Stimulated activated CD4-positive, alpha-beta T cell treated with anti-CD3 and anti-CD28 coated beads, Interleukin-1b, Interleukin-23, amount 100 ng/mL, for 48 hours (primary cell): ENCODE data around the gene ARHGAP20.
"Not testable (repeated sequence)": the region's sequence is repeated elsewhere in the genome, so short reads cannot be mapped to it uniquely, and the experiment has no call there.

Source experiments
- DNase-seq: peaks from one replicate; pipeline ENCODE4 v3.0.0-alpha.2; 2020

Gene ARHGAP20

DNA sequence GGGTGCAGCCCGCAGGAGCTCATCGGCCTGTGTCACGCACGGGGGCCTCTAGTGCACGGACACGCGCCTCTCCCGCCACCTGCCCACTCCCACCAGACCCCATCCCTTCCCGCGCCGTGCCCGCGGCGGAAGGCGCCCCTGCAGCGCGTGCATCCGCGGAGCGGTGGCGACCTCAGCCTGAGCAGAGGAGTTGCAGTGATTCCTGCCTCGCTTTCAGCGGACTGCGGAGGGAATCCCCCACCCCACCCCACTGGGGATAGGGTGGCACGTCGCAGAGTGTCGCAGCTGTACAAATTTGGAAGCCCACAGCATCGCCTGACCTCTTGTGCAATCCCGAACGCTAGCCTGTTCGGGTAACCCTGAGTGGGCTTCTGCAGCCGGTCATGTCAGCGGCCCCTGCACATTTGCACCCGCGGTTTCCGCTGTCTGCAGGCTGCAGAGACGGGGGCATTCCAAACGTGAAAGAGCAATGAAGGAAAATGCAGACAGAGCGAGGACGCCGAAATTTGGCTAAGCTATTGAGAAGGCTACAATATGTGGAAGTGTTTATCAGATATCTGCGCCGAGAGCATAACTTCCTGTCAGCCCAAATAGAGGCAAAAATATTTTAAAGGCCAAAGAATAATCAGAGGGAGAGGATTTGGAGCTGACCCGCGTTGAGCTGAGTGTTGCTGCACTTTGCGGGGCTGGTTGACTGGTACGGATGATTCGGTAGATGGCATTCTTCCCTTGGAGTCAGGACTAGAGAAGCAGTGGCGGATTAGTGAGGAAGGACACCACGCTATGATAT, 617 bp upstream of the ARHGAP20 start:
- no peak for DNase-seq

DNA sequence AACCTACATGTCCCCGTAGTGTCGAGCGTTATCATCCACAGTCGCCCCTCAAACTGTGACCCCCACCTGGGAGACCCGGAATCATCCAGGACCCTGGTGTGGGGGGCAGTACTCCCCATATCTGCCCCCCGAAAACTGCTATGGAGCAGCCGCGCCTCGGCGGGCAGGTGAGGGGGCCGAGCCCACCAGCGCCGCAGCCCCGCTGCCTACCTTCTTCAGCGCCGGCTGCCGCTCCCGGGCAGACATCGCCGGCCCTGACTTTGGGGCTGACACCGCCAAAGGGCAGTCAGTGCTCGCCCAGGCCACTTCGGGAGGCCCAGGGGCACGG, 825 bp downstream of the ARHGAP20 start:
- DNase-seq, result no peak

DNA sequence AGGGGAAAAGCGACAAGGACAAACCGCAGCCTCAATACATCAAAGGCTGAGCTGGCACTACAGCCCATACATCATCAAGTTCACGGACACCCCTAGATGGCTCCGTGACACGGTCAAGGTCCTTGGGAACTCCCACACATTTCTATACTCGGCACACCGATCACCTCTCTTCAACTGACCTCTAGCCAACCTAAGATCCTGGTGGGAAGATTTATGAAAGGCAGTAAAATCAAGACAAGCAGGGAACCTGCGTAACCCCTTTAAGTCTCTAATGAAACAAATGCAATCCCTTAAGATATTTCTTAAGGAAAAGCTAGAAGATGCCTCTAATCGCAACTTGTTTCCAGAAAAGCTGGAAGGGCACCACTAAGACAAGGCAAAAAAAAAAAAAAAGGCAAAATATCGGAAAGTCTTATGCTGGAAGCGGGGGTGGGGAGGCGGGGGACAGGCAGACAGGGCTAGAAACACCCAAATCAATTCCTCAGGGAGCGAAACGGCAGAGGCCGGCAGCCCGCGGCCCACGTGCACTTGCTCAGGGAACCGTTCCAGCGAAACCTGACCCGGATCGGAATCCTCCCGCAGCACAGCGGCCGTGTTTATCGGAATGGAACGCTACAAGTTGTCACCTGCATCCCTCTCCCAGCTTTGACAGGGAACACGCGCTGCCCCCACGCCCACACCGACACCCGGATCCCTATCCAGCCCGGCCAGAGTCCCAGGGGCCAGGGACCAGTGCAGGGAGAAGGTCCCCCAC, 1.4 kb downstream of the ARHGAP20 start:
- no peak for DNase-seq

DNA sequence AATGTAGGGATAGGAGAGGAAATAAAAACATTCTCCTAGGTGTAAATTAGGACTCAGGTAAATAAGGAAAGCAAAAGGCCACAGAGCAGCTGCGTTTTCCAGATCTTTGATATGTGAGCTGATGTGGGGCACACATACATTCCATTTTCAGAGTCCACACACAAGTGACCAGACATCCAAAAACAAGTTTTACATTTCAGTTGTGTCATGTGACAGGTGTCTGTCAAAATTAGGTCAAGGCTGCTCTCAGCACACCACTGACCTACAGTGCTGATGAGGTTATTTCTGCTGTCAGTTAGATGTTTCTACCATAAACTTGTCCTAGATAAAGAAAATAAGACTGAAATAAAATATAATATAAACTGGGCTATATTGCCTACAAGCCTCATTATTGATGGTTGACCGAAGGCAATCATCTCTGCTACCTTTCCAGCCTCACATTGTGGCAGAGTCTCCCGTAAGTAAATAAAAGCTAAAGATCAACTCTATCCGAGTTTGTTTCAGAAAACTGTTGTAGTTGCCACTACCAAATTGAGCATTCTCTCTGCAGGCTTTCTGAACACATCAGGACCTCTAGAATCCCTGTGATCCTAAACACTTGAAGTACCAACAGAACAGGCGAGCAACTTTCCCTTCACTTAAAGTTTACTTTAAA, 7.9 kb downstream of the ARHGAP20 start:
- no peak for DNase-seq

DNA sequence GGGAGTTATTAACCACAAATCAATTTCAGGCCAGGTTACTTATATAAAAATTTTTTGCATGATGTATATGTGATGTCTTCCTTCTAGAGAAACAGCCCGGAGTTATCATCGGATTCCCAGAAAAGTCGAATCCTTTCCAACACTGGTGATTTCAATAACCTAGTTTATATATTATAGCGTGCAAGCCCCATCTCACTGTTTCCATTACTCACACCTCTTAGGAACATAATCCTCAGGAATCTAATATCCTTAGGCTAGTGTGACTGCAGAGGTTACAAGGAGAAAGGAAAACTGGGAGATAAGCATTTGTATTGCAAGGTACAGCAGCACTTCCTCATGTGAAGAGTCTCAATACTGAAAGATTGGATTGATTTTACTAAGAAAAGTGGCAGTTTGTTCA, 20.3 kb downstream of the ARHGAP20 start:
- DNase-seq, result no peak

DNA sequence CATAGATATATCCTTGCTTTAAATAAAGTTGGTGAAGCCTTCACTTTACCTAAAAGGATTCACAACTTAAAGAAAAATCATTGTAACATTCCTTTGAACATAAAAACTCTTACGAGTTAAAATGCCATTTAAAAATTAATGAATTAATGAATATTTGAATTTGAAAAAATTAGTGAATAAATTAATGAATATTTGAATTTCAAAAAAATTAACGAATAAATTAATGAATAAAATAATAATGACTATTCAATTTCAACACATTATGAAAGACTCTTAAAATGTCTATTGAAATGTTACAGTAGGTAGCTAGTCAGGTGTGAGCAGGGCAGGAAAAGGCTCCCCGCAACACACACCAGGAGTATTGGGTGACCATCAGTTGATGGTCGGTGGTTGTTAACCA, 22.9 kb downstream of the ARHGAP20 start:
- no peak for DNase-seq

DNA sequence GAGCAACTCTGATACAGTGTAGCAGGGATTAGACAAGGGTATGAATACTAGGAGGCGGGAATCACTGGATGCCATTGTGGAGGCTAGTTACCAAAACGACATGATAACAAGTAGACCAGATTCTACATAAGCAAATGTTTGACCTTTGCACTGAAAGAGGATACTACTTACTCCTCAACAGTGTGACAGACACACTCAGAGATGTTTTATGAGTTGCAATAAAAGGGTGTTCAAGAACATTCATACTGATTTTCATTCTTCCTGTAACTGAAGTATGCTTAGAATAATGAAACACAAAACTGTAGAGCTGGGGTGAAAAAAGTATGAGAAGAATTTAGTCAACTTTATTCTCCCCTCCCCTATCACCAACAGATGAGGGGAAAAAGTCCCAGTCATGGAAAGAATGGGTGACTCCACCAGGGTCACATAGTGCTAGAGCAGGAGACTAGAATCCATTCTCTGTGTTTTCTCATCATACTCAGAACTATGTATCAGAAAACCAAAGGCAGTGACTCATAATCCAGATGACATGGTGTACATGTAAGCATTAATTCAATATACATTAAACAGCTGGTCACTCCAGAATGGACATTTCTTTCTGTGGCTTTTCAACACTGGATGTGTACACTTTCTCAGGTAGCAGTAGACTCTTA, 32.8 kb downstream of the ARHGAP20 start:
- no peak for DNase-seq

DNA sequence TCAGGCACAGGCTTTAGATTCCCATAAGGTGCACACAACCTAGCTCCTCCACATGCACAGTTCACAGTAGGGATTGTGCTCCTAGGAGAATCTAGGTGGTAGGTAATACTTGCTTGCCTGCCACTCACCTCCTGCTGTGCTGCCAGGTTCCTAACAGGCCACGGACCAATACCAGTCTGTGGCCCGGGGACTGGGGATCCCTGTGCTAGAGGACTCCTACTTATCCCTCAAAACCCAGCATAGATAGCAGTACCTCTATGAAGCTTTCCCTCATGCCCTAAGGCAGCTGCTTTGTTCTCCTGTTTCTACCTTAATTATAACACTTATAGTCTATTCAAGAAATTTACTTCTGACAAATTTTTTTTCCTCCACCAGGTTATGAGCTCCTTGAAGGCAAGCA, 36.7 kb downstream of the ARHGAP20 start:
- DNase-seq, result no peak

DNA sequence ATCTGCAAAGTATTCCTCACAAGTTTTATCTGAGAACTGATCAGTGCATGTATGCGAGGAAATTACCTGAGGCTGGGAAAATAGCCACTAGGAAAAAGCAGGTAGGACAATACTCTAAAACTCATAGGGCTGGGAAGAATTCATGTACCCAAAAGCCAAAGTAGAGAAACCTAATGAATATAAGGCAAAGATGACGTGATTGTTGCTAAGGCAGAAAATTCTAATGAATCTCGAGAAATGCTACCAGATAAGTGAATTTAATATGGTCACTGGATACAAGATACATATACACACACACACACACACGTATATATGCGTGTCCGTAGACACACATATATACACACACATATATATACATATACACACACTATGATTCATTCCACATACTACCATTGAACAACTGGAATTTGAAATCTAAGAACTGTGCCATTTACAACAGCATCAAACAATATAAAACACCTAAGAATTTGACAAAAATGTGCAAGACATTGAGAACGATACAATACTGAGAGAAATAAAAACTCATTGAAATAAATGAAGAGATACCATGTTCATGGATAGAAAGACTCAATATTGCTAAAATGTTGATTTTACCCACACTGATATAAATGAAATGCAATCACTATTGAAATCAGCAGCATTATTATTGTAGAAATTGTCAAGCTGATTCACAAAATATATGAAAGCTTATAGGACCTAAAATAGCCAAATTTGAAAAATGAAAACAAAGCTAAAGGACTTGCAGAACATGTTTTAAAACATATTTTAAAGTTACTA, 46.4 kb downstream of the ARHGAP20 start:
- DNase-seq, result no peak

DNA sequence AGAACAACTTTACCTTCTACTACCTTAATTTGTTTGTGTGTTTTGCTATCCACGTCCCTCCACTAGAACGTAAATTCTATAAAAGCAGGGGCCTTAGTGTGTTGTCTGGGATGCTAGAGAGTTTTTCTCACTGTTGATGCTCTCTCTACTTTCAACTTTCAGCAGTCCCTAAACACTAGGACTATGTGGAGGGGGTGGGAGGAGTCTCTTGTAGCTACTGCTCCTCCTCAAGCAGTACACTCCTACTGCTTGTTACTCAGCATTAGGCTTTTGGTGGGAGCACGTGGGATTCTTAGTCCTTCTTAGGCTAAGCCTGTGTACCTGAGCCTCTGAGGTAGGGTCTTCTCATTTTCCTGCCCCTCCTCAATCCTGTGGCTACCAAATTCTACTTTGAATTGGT, 56.3 kb downstream of the ARHGAP20 start:
- no peak for DNase-seq

DNA sequence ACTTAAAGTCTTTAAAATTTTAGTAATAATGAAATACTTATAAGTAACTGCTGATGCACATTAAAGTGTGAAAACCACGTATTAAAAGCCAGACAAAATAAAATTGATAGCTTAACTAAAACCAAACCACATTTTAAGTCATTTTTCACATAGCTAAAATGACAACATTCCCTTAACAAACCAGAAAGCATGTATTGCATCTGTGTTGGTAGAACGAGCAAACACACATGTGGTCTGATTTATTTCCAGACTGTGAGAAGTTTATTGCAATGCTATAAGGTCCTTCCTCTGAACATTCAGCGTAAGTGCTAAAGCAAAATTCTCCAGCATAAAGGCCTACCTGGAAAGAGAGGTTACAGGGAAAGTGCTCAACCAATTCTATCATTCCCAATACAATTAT, 57.8 kb downstream of the ARHGAP20 start:
- DNase-seq, result no peak

DNA sequence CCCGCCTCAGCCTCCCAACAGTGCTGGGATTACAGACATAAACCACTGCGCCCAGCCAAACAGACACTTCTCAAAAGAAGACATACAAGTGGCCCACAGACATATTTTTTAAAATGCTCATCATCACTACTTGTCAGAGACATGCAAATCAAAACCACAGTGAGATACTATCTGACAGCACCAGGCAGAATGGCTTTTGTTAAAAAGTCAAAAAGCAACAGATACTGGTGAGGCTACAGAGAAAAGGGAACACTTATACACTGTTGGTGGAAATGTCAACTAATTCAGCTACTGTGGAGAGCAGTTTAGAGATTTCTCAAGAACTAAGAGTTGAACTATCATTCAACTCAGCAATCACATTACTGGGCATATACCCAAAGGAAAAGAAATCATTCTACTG, 67.0 kb downstream of the ARHGAP20 start:
- DNase-seq, result no peak

DNA sequence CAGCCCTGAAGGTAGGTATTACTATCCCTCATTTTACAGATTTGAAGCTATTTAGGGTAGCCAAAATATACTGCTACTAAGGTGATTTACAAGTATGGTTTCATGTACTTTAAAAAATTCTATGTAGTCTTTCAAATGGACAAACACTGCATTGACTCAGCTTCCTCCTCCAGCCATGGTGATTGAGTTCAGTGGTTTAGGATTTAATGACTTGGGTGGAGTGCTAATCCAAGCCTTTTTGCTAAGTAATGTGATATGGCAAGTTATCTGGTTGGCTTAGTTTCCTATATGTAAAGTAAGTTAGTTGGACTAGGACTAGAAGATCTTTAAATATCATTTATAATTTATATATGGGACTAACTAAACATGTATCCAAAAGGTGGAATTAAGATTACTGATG, 77.9 kb downstream of the ARHGAP20 start:
- DNase-seq, result no peak

DNA sequence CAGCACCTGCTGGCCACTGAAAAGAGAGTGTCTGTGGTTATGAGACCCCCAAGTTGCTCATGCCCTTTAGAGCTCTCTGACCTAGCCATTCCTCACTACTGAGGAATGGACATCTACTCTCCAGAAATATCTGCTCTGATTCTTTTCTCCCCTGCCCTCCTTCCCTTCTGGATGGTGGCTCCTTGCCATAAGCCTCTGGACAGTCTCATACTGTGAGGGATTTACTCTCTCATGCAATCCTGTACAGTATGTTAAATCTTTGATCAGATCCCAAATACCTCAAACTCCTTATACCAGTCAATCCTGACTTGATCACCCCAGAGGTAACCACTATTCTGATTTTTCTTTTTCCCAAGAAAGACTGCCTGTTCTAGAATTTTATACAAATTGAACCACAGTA, 80.7 kb downstream of the ARHGAP20 start:
- DNase-seq, result no peak

DNA sequence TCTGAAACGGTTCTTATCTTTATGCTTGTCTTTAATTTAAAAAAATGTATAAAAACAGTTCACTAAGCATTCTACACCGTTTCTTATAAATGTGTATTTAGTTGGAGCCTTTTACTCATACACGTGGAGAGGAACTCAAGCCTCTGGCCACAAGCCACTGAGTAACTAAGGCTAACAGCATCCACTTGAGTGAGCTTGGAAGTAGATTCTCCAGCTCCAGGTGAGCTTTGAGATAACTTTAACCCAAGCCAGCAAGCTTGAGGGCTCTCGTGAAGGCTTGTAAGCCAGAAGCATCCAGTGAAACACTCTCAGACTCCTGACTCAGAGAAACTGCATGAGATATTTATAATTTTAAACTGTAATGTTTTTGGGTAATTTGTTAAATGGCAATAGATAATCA, 82.6 kb downstream of the ARHGAP20 start:
- DNase-seq, result no peak

DNA sequence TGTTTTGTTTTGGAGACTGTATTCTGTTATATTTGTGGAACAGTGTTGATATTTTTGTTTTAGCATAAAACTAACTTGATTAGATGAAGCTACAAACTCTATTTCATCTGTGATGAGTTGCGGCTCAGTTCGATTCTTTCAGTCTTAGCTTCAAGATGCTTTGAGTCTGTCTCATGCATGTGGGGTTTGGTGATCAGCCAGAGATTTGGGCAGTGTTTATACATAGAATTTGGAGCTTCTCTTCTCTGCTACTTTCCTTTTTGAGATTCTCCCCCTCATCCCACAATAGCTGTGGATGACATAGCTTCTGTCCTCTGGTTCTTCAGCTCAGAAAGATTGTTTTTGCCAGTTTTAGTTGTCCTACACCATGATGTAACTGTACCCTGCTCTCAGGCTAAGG, 90.4 kb downstream of the ARHGAP20 start:
- no peak for DNase-seq

DNA sequence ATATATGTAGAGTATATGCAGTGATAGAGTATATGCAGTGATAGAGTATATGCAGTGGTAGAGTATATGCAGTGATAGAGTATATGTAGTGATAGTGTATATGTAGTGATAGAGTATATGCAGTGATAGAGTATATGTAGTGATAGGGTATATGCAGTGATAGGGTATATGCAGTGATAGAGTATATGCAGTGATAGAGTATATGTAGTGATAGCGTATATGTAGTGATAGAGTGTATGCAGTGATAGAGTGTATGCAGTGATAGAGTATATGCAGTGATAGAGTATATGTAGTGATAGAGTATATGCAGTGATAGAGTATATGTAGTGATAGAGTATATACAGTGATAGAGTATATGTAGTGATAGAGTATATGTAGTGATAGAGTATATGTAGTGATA, 92.9 kb downstream of the ARHGAP20 start:
- not testable (repeated sequence) for DNase-seq

DNA sequence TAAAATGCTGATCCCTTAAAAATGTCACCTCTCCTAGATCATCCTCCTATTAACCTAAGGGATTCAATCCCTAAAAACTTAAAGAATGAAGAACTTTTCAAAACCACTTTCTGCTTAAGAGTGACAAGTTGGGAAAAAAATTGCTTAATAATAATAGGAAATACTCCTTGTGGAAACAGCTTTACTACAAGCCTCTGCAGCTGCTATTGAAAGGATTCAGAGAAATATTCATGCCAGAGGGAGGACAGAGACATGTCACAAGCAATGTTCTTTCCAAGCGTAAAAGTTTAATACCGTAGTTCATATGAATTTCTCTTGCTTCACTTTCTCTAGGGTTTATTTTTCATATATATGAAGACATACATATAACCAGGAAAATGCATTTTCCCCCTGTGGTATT, 98.2 kb downstream of the ARHGAP20 start:
- DNase-seq, result no peak

DNA sequence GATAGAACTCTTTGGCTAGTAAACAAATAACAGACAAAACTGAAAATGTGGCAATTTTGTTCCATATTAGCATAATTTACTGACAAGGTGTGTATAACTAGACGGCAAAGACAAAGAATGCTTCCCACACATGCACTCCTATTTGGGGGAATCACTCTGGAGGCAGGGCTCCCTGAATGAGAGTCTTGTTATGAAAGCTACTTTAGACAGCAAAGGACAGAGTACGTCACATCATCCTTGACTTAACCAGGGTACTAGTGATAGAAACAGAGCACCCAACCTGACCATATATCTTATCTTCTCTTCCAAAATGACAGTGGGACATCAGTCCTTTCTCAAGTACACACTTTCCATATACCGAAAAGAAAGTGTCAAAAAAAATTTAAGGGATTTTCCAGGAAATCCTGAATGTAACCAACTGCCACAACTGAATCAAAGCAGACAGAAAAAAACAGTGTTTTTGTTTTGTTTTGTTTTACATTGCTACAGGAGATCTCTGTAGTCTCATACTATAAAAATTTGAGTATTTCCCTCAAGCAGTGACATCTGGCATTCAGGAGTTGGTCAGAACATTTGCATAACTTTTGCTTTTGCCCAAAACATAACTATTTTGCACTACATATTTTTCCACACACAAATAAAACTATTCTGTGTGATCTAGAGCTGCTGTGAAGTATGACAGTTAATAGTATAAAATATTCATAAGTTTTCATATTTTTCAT, 98.9 kb downstream of the ARHGAP20 start:
- no peak for DNase-seq

DNA sequence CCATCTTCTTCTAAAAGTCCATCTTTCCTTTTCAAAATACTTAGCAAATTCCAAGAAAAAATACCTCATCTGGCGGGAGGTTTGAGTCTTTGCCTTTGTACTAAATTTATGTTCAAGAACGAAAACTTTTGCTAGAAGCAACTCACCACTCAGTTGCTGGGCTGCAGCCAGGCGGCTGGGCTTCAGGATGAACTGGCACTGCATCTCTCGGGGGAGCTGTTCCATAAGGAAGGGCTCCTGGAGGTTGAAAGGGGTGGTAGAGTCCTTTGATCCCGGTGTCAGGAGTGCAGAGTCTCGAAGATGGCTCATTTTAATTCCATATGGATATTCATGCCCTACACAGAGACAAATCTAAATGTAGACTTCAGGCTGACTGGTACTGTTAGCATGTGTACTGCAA, 105.8 kb downstream of the ARHGAP20 start:
- no peak for DNase-seq

DNA sequence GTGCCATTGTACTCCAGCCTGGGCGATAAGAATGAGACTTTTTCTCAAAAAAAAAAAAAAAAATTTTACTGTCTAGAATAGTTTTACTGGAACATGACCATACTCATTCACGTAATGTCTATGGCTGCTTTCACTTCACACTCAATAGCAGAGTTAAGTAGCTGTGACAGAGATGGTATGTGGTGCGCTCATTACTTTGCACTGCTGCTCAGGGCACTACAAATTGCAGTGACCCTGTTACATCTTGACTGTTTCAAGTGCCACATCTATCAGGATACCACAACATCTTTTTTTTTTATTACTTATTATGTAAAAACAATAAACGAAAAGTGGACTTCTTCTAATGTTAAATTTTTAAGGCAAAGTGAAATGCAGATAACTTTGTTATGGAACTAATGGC, 110.3 kb downstream of the ARHGAP20 start:
- DNase-seq, result no peak

DNA sequence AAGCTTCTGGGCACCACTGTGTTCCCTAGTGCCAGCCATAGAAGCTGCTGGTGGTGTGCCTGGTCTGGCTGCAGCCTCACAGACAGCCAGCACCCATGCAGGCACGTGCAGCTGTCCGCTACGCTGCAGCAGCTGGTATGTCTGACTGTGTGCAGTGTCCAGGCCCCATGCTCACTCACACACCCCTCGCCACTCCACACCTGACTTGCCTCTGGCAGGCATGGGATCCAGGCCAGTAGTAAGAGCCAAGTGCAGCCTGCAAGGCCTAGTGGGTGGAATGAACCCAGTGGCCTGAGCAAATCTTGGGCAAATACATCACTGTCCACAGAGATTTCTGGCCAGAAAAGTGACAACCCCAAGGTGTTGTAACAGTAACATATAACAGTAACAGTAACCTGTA, 111.9 kb downstream of the ARHGAP20 start:
- no peak for DNase-seq
